K562 (cell line): ENCODE measurements around the gene CAV1. TPM values are rescaled to one million over a fixed set of nuclear protein-coding genes. Genes with fewer than 3 reads are reported as not detected.

ENCODE experiments used
- ATAC-seq: fragments of 200-7000 bp; cut with Tn5 transposase; 3 replicates; pipeline ENCODE4 v1.9.1; 2020; ENCODE audit warnings: moderate library complexity
- BruUV-seq: library from RNA; stranded (reverse); fragments of 400-500 nt; replicated peaks from 2 replicates; lab custom pipeline; 2021; lab: Mats Ljungman, UMichigan
- CTCF ChIA-PET: fragments of 300-600 bp; formaldehyde crosslinking; extraction: SDS; loops from one replicate; lab custom pipeline; 2021; ENCODE audit warnings: low intra/inter-chr PET ratio; lab: Yijun Ruan, JAX
- POLR2A ChIA-PET: fragments of 300-600, 350-650 bp; sonication (Branson Sonifier 250); formaldehyde crosslinking; extraction: SDS; loops from one replicate; lab custom pipeline; 2021; ENCODE audit warnings: antibody characterized with exemption, inconsistent platforms; lab: Yijun Ruan, JAX
- DNase-seq, 4 experiments: peaks; one replicate each; pipeline versions ENCODE4 v3.0.0 to v3.0.0-alpha.2; 2011 to 2018; ENCODE audit warnings: low spot score in 3 of 4, mixed read lengths in 3 of 4; ENCODE audit errors: extremely low read depth in 1 of 4
- FAIRE-seq: peaks from 2 replicates; lab custom pipeline; 2011; peaks lifted over from hg19 to GRCh38; lab: Jason Lieb, UNC
- H2AFZ ChIP-seq: 2 replicates; pipeline ENCODE4 v1.6.0; 2011; ENCODE audit warnings: low read depth, low read length, control low read depth, inconsistent platforms
- H3K27ac ChIP-seq: fragments of 200-600 bp; 3 replicates; pipeline ENCODE4 v1.8.0; 2011; ENCODE audit warnings: low read depth, mild to moderate bottlenecking, control low read depth, inconsistent platforms, low read length, moderate library complexity, mixed read lengths; ENCODE audit errors: extremely low read depth
- H3K27me3 ChIP-seq, 2 experiments: fragments of 300-600 bp in 1 of 2; 2 replicates in 1 of 2; 3 replicates in 1 of 2; pipeline versions ENCODE4 v1.6.0 to v1.8.0; 2011; ENCODE audit warnings: inconsistent platforms in 2 of 2, low read length in 2 of 2, mild to moderate bottlenecking in 1 of 2, mixed read lengths in 1 of 2, moderate library complexity in 1 of 2; ENCODE audit not compliant: control insufficient read depth in 2 of 2, insufficient read depth in 2 of 2
- H3K36me3 ChIP-seq: fragments of 300-600 bp; 3 replicates; pipeline ENCODE4 v1.8.0; 2011; ENCODE audit warnings: mild to moderate bottlenecking, low read length, inconsistent platforms; ENCODE audit not compliant: control insufficient read depth, insufficient read depth
- H3K4me1 ChIP-seq, 2 experiments: fragments of 200-600 bp in 1 of 2; replicated peaks in 1 of 2; 2 replicates in 1 of 2; 3 replicates in 1 of 2; pipeline versions ENCODE4 v1.5.1 to v1.8.0; 2011; ENCODE audit warnings: inconsistent platforms in 2 of 2, low read length in 2 of 2, mild to moderate bottlenecking in 1 of 2, mixed read lengths in 1 of 2, moderate library complexity in 1 of 2; ENCODE audit not compliant: control insufficient read depth in 2 of 2, insufficient read depth in 2 of 2
- H3K4me2 ChIP-seq: 2 replicates; pipeline ENCODE4 v1.6.1; 2011; ENCODE audit warnings: low read length, control low read depth, inconsistent platforms, mixed read lengths; ENCODE audit not compliant: insufficient read depth
- H3K4me3 ChIP-seq: fragments of 200-600 bp; sonication (generic), shearing (Covaris generic); 2 replicates; pipeline ENCODE4 v1.5.1; 2016; ENCODE audit warnings: control low read depth, inconsistent platforms
- H3K79me2 ChIP-seq: fragments of 200-600 bp; 3 replicates; pipeline ENCODE4 v1.8.0; 2011; ENCODE audit warnings: low read length, inconsistent platforms; ENCODE audit not compliant: control insufficient read depth, insufficient read depth
- H3K9ac ChIP-seq, 2 experiments: 2 replicates each; pipeline versions ENCODE4 v1.6.0 to v1.6.1; 2011; ENCODE audit warnings: low read depth in 2 of 2, low read length in 2 of 2, control low read depth in 1 of 2, inconsistent platforms in 1 of 2, mild to moderate bottlenecking in 1 of 2, mixed read lengths in 1 of 2; ENCODE audit not compliant: insufficient read depth in 1 of 2
- H3K9me1 ChIP-seq: one replicate; pipeline ENCODE4 v1.6.0; 2011; ENCODE audit warnings: inconsistent platforms, mild to moderate bottlenecking, low read length, moderate library complexity; ENCODE audit not compliant: control insufficient read depth, insufficient read depth
- H3K9me3 ChIP-seq: replicated peaks from 2 replicates; pipeline ENCODE4 v1.5.1; 2011; ENCODE audit warnings: low read depth, low read length, inconsistent platforms; ENCODE audit not compliant: control insufficient read depth, insufficient read depth
- H4K20me1 ChIP-seq: replicated peaks from 2 replicates; pipeline ENCODE4 v1.6.1; 2011; ENCODE audit warnings: low read length, inconsistent platforms, mixed read lengths; ENCODE audit not compliant: control insufficient read depth, insufficient read depth
- ATF7 ChIP-seq: fragments of 450-650 bp; IDR thresholded peaks from 2 replicates; pipeline ENCODE4 v1.7.1; 2014; ENCODE audit warnings: mild to moderate bottlenecking, moderate library complexity
- CREB1 ChIP-seq, 2 experiments: sonication (generic) in 1 of 2; formaldehyde crosslinking in 1 of 2; IDR thresholded peaks; 2 replicates each; pipeline versions ENCODE4 v1.6.1 to v1.8.0; 2012 to 2022; ENCODE audit warnings: inconsistent platforms in 1 of 2, mild to moderate bottlenecking in 1 of 2, missing genetic modification reagents in 1 of 2, moderate library complexity in 1 of 2
- E2F6 ChIP-seq, 2 experiments: IDR thresholded peaks; 2 replicates each; pipeline ENCODE4 v1.6.1; 2011; ENCODE audit warnings: borderline replicate concordance in 1 of 2, control low read depth in 1 of 2, low read depth in 1 of 2, low read length in 1 of 2, mild to moderate bottlenecking in 1 of 2, mixed read lengths in 1 of 2, moderate library complexity in 1 of 2; ENCODE audit not compliant: insufficient read depth in 1 of 2, insufficient read length in 1 of 2, poor library complexity in 1 of 2, severe bottlenecking in 1 of 2; ENCODE audit errors: extremely low read depth in 1 of 2
- MYC ChIP-seq, 2 experiments: fragments of 250-450 bp in 1 of 2; sonication (Bioruptor Pico) in 1 of 2; IDR thresholded peaks; 2 replicates each; pipeline versions ENCODE4 v1.5.1 to v1.6.1; 2012 to 2021; ENCODE audit warnings: low read depth in 2 of 2, borderline replicate concordance in 1 of 2, improper control_type of control experiment in 1 of 2, low read length in 1 of 2, mild to moderate bottlenecking in 1 of 2, moderate library complexity in 1 of 2
- SMAD2 ChIP-seq: fragments of 150-350 bp; IDR thresholded peaks from 2 replicates; pipeline ENCODE4 v1.6.1; 2014; ENCODE audit warnings: low read depth, mild to moderate bottlenecking, low read length
- TGIF2 ChIP-seq: sonication (generic); formaldehyde crosslinking; IDR thresholded peaks from 2 replicates; pipeline ENCODE4 v1.8.1; 2022; ENCODE audit warnings: mild to moderate bottlenecking, missing genetic modification reagents, moderate library complexity
- TOE1 ChIP-seq, 2 experiments: fragments of 450-650 bp in 1 of 2; sonication (generic) in 1 of 2; formaldehyde crosslinking in 1 of 2; IDR thresholded peaks; 2 replicates each; pipeline versions ENCODE4 v1.7.1 to v1.8.0; 2016 to 2022; ENCODE audit warnings: borderline replicate concordance in 2 of 2, mild to moderate bottlenecking in 2 of 2, antibody characterized with exemption in 1 of 2, inconsistent platforms in 1 of 2, low read depth in 1 of 2, missing genetic modification reagents in 1 of 2, moderate library complexity in 1 of 2
- ZBTB2 ChIP-seq: fragments of 450-650 bp; IDR thresholded peaks from 2 replicates; pipeline ENCODE4 v1.6.1; 2016; ENCODE audit warnings: antibody characterized with exemption
- ZNF717 ChIP-seq: fragments of 250-450 bp; sonication (Bioruptor Pico); IDR thresholded peaks from 2 replicates; pipeline ENCODE4 v1.5.0; 2021
- WGBS: fragments of 100-300 bp; shearing (Covaris generic); methylation state at CpG from one replicate; pipeline ENCODE4 v1.1.6; 2016; ENCODE audit warnings: low coverage, mixed read lengths; ENCODE audit not compliant: insufficient coverage; ENCODE audit errors: missing lambda C conversion rate; 5-methylcytosine and 5-hydroxymethylcytosine counted together
- in situ Hi-C: fragments of 300-500 bp; cut with MboI; formaldehyde crosslinking; loops from 4 replicates; pipeline ENCODE4 v1.15.0; 2018; ENCODE audit warnings: inconsistent platforms, mixed read lengths
- intact Hi-C: fragments of 100-400 bp; cut with micrococcal nuclease; formaldehyde crosslinking; loops from 2 replicates; pipeline ENCODE4 v1.14.2; 2022
- polyA plus RNA-seq, 8 experiments: library from polyadenylated mRNA; depleted of rRNA in 4 of 8; stranded (reverse) in 5 of 8; unstranded in 3 of 8; fragments of >200 nt; fragmentation: Nextera tagmentation in 2 of 8; fragmentation: Illumina TruSeq in 1 of 8; extraction: Ambion mirVana in 2 of 8; extraction: Trizol in 1 of 8; gene quantifications; 2 replicates each; pipeline versions ENCODE4 v1.2.1 to v1.2.3, GENCODE V29; 2011 to 2014; ENCODE audit warnings: inconsistent platforms in 1 of 8, missing spikeins in 1 of 8
- total RNA-seq, 7 experiments: library from RNA; depleted of rRNA in 6 of 7; stranded (reverse); fragments of >200 nt in 6 of 7; fragmentation: Illumina TruSeq in 2 of 7; extraction: Trizol in 2 of 7; gene quantifications; 2 replicates each; pipeline versions ENCODE4 v1.2.1 to v1.2.3, GENCODE V29; 2011 to 2021; ENCODE audit warnings: low replicate concordance in 1 of 7

The CAV1 gene
- total and polyA plus RNA-seq, 9 of the 15 experiments (the other 6 are each of a cell fraction or from before 2014, with no cell fraction given): 0.08 to 1.5 (median 0.63) TPM

- peak overlapping the region; percentile 50 for H3K4me3 ChIP-seq
- H3K9me1 ChIP-seq: no peaks in the 10 kb centered on the region
- no peaks in the 10 kb centered on the region for H3K36me3 ChIP-seq
- H3K9ac ChIP-seq: peak overlapping the region; percentile 45 to 89; a peak in 3 of 4 replicates
- no peaks in the 10 kb centered on the region for H3K9me3 ChIP-seq
- no peaks in the 10 kb centered on the region for H4K20me1 ChIP-seq
- intact Hi-C loops (loop anchor here (2.0 kb wide), 1 partner anchor 25 kb away; no protein-coding TSS in a partner anchor), in situ Hi-C loops (no loop called here)
- FAIRE-seq: no peak
- H3K27me3 ChIP-seq: peaks cover 0 to 5% of the 10 kb centered on the region in 2 experiments; a peak in 2 of 5 replicates
- H2AFZ ChIP-seq: peak overlapping the region; percentile 93
- BruUV-seq: no TSS peak
- no peak overlapping the region for H3K27ac ChIP-seq
- POLR2A ChIA-PET: interaction anchor here (0.5 to 2.1 kb wide), 5 partner anchors 14 to 314 kb away, joined by 3 to 8 read pairs (median 4); partner anchors contain the start of genes CAV2 and TES
- H3K79me2 ChIP-seq: no peaks in the 10 kb centered on the region
- 6% methylated on average over 36 of the region's 36 CpGs for WGBS
- CTCF ChIA-PET: interaction anchor here (0.6 to 1.4 kb wide), 7 partner anchors 64 to 359 kb away, joined by 3 to 9 read pairs (median 4); no protein-coding TSS in a partner anchor
- peak overlapping the region; percentile 98 for H3K4me2 ChIP-seq
- peak; percentile 63 for ATAC-seq
- H3K4me1 ChIP-seq: peaks cover 21 to 24% of the 10 kb centered on the region in 2 experiments
- peak; percentile 45 to 56 (median 46) for DNase-seq
- TF ChIP-seq TOE1 (IDR thresholded peaks at IDR 0.05; ENCODE audit: borderline replicate concordance): no peak
- no peak for TF ChIP-seq TOE1 (CRISPR knock-in tag; IDR thresholded peaks at IDR 0.05; ENCODE audit: borderline replicate concordance, low read depth)
- TF ChIP-seq ZBTB2: 0 out of 2 replicates have a peak, but pooled peaks have one; percentile 26
- peak in 1 of 2 experiments; percentile 47 for TF ChIP-seq E2F6 (IDR thresholded peaks at IDR 0.05; ENCODE audit: borderline replicate concordance in 1 of 2, extremely low read depth in 1 of 2, insufficient read depth in 1 of 2, insufficient read length in 1 of 2, low read depth in 1 of 2, low read length in 1 of 2, poor library complexity in 1 of 2, severe bottlenecking in 1 of 2)
- TF ChIP-seq ATF7: no peak
- TF ChIP-seq TGIF2 (CRISPR knock-in tag): 0 out of 2 replicates have a peak, but pooled peaks have one; percentile 19
- TF ChIP-seq MYC (IDR thresholded peaks at IDR 0.05; ENCODE audit: low read depth, low read length): no peak
- TF ChIP-seq MYC (CRISPR knock-in tag; IDR thresholded peaks at IDR 0.05; ENCODE audit: borderline replicate concordance, low read depth): 0 out of 2 replicates have a peak, but pooled peaks have one; percentile 53
- TF ChIP-seq ZNF717 (CRISPR knock-in tag): 0 out of 2 replicates have a peak, but pooled peaks have one; percentile 26
- TF ChIP-seq SMAD2: no peak
- no peak for TF ChIP-seq CREB1 (IDR thresholded peaks at IDR 0.05)
- 0 out of 2 replicates have a peak, but pooled peaks have one; percentile 45 for TF ChIP-seq CREB1 (CRISPR knock-in tag; IDR thresholded peaks at IDR 0.05)
Observed at GRCh38 chr7:116525298-116525912, 569 bp downstream of the CAV1 start.
